ENCODE data around the gene KCNG4.
"Not testable (repeated sequence)": the region's sequence is repeated elsewhere in the genome, so short reads cannot be mapped to it uniquely, and the experiment has no call there.

Gene KCNG4

DNA sequence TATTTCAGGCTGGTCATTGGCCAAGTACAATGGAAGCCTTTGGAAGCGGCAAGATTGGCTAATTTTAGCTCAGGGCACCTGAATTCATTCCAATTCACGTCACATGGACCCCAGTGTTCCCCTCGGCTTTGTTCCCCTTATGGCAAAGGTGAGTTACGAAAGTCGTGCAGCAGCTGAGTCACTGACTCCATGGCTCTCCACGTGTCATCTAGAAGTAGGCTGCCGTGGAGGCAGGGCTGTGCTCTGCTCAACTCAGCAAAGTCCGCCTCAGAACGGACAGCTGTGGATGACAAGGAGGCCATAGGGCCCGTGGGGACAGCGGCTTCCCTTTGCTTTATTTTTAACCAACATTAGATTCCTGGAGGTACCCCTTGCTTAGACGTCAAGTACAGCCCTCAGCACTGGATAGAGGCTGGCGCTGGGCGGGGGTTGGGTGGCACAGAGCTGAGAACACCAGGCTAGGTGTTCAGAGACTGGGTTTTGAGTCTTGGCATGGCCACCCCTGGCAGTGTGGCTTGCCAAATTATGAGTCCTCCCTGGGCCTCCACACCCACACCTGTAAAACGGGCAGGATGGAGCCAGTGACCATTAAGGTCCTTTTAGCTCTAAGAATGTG lies 25.3 kb downstream of the KCNG4 start:
- in situ Hi-C loops (cut with MboI; ENCODE audit: low sequenced_read_pairs) = no loop called here

DNA sequence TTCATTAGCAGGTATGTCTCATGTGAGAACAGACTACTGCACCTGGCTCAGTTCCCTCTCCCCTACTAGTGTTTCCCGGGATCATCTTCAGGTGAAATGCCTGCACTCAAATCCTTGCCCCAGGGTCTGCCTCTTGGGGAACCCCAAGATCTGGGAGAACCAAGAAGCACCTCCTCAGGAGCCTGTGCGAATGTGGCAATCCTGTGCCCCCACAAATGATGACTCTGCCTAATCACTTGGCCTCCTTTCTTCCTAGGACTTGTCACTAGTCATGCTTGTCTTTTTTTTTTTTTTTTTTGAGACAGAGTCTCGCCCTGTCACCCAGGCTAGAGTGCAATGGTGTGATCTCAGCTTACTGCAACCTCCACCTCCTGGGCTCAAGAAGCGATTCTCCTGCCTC lies 27.2 kb downstream of the KCNG4 start:
- in situ Hi-C loops (cut with MboI; ENCODE audit: low sequenced_read_pairs) = no loop called here

DNA sequence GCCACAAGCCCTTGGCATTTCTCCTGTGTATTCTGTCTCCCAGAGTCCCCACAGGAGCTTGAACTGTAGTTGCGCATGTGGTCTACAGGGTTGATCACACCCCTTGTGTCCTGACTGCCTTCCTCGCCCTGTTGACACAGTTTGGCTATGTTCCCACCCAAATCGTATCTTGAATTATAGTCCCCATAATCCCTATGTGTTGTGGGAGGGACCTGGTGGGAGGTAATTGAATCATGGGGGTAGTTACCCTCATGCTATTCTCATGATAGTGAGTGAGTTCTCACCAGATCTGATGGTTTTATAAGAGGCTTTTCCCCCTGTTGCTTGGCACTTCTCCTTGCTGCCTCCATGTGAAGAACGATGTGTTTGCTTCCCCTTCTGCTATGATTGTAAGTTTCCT lies 27.7 kb downstream of the KCNG4 start:
- in situ Hi-C loops (cut with MboI; ENCODE audit: low sequenced_read_pairs) = no loop called here

DNA sequence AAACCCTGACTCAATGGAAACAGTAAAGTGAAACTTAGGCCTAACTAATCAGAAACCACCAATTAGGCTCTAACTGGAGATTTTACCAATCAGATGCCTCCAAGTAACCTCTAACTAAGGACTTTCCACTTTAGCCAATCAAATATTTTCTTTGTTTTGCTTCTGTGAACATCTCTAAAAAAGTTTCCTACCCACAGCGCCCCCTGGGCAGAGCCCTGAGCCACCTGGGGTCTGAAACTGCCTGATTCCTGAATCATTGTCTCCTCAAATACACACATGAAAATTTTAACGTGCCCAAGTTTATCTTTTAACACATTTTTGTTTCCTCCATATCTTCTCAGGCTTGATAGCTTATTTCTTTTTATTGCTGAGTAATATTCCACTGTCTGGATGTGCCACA lies 29.8 kb downstream of the KCNG4 start:
- in situ Hi-C loops (cut with MboI; ENCODE audit: low sequenced_read_pairs) = no loop called here

DNA sequence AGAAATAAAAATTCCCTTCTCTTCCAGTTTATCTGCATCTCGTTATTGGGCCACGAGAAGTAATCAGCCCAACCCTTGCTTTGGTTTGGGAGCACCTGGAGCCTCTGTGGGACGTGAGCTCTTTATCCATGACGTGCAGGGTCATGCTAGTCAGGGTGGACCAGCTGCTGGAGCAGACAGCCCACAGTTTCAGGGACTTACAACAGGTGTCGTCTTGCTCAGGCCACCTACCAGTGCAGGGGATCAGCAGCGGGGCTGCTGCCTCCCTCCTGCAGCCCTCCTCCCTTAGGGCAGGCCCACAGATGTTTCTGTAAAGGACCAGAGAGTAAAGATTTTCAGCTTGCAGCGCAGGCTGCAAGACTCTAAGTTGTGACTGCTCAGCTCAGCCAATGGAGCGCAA lies 31.9 kb downstream of the KCNG4 start:
- in situ Hi-C loops (cut with MboI; ENCODE audit: low sequenced_read_pairs) = no loop called here

DNA sequence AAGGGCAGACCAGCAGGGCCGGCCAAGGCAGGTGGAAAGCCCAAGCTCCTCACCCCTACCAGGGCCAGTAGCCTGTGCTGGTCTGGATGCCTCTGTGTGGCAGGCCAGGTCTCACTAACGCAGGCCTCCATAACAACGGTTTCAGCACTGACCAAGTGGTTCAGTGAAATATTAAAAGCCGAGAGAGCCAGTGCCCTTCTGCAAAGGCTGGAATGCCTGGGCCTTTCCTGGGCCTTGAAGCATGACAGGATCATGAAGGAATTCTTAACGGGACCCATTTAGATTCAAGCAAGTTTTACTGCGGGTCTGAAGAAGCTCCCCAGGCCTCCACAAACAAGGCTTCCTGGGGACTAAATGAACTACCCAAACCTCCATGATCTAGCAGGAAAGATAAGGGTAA lies 32.6 kb downstream of the KCNG4 start:
- in situ Hi-C loops (cut with MboI; ENCODE audit: low sequenced_read_pairs) = no loop called here

DNA sequence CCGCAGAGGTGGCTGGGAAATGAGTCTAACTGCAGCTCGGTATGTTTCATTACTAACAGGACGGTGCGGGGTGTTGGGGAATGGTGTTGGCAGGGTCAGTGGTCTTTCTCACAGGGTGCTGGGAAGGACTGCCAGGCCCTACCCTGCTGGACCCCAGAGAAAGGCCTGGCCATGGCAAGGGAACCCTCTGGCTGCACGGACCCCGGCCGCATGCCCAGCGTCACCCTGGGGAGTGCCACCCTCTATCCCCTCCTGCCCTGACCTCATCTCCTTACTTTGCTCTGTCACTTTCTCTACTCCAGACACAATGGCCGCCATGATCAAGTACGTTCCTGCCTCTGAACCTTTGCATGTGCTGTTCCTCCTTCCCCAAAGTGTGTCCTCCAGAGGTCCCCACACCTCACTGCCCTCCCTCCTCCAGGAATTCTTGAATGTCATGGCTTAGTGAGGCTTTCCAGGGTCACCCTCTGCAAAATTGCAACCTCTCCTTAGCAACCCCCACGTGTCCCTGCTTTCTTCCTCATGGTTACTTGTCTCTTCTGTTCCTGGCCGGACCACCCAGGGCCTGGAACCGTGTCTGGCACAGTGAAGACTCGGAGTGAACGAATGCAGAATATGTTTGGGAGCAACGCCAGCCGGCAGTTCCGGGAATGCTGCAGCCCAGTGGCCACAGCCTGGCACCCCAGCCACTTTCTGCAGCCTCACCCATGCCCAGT lies 33.7 kb downstream of the KCNG4 start:
- in situ Hi-C loops (cut with MboI; ENCODE audit: low sequenced_read_pairs) = no loop called here

DNA sequence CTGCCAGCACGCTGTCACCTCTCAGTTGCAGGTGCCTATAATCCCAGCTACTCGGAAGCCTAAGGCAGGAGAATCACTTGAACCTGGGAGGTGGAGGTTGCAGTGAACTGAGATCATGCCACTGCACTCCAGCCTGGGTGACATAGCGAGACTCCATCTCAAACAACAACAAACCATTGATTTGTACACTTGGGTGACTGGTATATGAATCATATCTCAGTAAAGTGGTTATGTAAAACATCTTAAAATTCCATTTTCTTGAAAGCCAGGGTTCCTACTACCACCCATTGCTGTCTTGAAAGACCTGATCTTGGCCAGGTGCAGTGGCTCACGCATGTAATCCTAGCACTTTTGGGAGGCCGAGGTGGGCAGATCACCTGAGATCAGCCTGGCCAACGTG lies 34.7 kb downstream of the KCNG4 start:
- in situ Hi-C loops (cut with MboI; ENCODE audit: low sequenced_read_pairs) = not testable (repeated sequence)

DNA sequence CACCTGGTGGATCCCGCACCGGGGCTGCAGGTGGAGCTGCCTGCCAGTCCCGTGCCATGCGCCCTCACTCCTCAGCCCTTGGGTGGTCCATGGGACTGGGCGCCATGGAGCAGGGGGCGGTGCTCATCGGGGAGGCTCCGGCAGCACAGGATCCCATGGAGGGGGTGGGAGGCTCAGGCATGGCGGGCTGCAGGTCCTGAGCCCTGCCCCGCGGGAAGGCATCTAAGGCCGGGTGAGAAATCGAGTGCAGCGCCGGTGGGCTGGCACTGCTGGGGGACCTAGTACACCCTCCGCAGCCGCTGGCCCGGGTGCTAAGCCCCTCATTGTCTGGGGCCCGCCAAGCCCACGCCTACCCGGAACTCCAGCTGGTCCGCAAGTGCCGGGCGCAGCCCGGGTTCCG lies 35.3 kb downstream of the KCNG4 start:
- in situ Hi-C loops (cut with MboI; ENCODE audit: low sequenced_read_pairs) = not testable (repeated sequence)

DNA sequence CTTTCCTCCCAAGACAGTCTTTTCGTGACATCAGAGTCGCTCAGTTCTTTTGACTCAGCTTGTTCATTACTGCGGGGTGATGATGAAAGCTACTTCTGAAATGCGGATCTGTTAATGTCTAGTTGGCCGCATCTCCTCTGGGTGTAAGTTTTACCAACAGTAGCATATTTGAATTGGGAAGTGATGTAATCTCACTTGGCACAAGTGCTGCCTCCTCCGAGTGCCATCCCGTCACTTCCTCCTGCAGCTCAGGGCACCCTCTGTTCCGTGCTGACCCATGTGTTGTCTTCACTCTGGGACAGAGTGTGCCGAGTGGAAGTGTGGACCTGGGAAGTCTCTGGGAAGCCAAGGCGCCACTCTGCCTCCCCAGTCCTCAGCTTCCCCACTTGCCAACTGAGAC lies 40.0 kb downstream of the KCNG4 start:
- in situ Hi-C loops (cut with MboI; ENCODE audit: low sequenced_read_pairs) = loop anchor here (25.0 kb wide), 1 partner anchor 238 kb away; the partner anchor contains the start of genes NECAB2 and OSGIN1

DNA sequence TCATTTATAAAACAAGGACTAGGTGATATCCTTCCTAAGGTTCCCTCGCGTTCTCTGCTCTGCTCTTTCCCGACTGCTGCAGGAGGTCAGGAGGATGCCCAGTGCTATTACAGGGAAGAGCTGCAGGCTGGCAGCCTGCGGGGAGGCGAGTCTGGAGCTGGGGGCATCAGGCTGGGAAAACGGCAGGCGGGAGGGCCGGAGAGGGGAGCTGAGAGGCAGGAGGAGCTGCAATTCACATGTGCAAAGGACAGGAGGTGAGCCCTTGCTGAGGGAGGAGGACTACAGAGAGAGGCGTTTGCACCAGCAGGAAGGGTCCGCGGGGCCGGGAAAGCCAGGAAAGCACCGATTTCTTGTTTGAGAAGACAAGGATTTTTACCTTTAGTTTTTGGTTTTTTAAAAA lies 40.7 kb downstream of the KCNG4 start:
- in situ Hi-C loops (cut with MboI; ENCODE audit: low sequenced_read_pairs) = loop anchor here (25.0 kb wide), 1 partner anchor 237 kb away; the partner anchor contains the start of genes NECAB2 and OSGIN1

DNA sequence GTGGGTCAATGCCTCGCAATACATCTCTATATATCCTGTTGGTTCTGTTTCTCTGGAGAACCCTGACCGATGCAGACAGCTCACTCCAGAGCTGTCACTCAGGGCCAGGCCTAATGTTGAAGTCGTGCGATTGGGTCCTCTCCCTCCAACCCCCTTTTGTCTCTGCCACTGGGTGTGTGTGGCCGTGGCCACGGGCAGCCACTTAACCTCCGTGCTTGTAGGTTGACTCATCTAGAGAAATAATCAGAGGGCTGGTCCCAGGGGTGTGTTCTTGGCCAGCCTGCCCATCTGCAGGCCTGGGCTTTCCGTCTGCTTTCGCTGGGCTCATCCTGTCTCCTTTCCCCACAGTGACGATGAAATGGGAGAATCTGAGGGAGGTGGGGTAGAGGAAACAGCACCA lies 41.4 kb downstream of the KCNG4 start:
- in situ Hi-C loops (cut with MboI; ENCODE audit: low sequenced_read_pairs) = loop anchor here (25.0 kb wide), 1 partner anchor 236 kb away; the partner anchor contains the start of genes NECAB2 and OSGIN1

DNA sequence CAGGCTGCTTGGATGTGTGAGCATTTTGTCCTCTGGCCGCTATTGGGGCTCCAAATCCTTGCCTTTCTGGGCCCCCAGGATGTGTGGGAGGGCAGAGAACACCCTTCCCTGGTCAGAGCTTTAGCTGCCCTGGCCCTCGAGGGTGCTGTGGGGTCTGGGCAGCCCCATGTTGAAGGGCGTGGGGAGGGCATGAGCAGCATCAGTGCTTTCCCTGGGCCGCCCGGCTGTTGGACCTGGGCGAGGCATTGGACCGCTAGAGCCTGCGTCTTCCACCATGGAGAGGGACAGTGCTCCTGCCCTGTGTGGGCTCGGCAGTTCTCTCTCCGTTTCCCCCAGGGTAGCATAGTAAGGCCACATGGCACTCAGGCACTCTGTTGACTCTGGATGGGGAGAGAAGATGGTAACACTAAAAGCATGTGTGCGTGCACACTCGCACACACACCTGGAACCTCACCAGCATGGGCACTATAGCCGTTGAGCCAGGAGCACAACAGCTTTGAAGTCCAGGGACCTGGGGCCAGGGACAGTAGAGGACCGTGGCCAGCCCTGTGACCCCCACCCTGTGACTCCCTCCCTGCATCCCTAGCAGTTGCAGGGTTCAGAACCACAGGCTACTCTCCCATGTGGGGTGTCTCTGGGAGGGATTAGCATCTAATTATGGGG lies 42.2 kb downstream of the KCNG4 start:
- in situ Hi-C loops (cut with MboI; ENCODE audit: low sequenced_read_pairs) = loop anchor here (25.0 kb wide), 1 partner anchor 235 kb away; the partner anchor contains the start of genes NECAB2 and OSGIN1

DNA sequence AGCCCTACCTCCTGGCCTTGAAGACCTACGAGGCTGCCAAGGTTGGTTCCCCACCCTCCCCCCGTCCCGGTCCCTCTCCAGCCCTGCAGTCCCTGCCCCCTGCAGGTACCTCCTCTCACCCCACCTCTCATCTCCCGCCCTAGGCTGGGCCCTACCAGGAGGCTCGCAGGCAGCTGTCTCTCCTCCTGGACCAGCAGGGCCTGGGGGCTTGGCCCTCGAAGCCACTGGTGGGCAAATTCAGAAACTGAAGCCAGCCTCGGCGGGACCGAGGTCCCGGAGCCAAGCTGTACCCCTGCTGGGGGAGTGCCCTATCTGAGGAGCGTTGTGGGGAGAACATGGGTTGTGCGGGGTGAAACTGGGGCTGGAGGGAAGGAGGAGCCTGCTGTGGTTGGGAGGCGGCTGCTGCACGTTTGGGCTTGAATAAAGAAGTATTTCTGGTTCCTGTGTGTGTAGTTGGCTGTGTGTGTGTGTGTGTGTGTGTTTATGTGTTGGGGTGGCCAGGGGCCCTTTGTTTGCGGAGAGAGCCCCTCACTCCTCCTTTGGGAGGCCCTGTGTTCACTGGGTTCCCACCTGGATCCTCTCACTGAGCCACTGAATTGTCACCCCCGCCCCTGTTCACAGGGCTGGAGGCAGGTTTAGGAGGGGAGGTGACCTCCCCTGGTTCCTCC lies 43.0 kb downstream of the KCNG4 start:
- in situ Hi-C loops (cut with MboI; ENCODE audit: low sequenced_read_pairs) = loop anchor here (25.0 kb wide), 1 partner anchor 235 kb away; the partner anchor contains the start of genes NECAB2 and OSGIN1

DNA sequence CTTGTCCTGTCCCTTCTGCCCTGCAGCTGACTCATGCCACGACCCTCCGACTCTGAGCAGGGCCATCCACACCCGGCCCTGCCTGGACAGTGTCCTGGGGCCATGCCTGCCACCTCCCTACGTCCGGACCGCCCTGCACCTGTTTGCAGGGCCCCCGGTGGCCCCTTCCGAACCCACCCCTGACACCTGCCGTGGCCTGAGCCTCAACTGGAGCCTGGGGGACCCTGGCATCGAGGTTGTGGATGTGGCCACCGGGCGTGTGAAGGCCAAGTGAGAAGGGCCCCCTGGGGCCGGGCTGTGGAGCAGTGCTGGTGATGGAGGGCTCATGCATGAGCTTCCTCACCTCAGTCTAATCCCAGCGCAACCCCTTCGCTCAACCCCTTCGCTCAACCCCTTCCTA lies 43.7 kb downstream of the KCNG4 start:
- in situ Hi-C loops (cut with MboI; ENCODE audit: low sequenced_read_pairs) = loop anchor here (25.0 kb wide), 1 partner anchor 234 kb away; the partner anchor contains the start of genes NECAB2 and OSGIN1

DNA sequence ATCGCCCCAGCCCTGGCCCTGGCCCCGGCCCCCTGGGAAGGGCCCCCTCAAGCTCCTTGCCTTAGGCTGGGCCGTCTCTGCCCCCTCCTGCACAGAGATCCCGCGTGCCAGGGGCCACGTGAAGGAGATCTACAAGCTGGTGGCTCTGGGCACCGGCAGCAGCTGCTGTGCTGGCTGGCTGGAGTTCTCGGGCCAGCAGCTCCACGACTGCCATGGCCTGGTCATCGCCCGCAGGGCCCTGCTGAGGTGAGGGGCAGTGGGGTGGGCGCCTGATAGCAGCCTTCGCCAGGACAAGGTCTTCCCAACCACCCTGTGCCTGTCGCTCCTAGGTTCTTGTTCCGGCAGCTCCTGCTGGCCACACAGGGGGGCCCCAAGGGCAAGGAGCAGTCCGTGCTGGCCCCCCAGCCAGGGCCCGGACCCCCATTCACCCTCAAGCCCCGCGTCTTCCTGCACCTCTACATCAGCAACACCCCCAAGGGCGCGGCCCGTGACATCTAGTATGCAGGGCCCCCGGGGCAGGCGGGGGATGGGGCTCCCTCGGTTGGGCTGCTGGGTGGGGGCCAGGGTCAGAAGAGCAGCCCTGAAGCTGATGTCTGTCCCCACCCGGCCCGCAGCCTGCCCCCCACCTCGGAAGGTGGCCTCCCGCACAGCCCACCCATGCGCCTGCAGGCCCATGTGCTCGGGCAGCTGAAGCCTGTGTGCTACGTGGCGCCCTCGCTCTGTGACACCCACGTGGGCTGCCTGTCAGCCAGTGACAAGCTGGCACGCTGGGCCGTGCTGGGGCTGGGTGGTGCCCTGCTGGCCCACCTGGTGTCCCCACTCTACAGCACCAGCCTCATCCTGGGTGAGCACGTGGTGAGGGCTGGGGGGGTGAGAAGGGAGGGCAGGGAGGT lies 44.4 kb downstream of the KCNG4 start:
- in situ Hi-C loops (cut with MboI; ENCODE audit: low sequenced_read_pairs) = loop anchor here (25.0 kb wide), 1 partner anchor 233 kb away; the partner anchor contains the start of genes NECAB2 and OSGIN1

DNA sequence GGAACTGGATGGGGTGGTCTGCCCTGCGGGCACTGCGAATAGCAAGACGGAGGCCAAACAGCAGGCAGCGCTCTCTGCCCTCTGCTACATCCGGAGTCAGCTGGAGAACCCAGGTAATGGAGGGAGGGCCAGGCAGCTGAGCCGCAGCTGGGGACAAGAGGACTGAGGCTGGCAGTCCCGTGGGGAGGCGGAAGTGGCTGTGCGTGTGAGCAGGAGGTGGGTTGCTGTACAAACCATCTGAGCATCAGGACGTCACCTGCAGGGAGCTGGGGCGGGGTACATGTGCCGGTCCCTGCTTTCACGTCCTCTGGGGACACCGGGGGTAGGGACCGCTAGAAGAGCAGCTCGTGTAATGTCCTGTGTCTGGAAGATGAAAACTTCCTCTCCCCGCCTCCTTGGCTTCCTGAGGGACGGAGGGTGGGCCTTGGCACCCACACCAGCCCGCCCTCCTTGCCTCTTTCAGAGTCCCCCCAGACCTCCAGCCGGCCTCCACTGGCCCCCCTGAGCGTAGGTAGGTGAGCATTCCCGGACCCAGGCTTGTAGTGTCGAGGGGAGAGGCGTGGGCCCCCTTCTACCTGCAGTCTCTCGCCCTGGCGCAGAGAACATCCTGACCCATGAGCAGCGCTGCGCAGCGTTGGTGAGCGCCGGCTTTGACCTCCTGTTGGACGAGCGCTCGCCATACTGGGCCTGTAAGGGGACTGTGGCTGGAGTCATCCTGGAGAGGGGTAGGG lies 45.2 kb downstream of the KCNG4 start:
- in situ Hi-C loops (cut with MboI; ENCODE audit: low sequenced_read_pairs) = loop anchor here (25.0 kb wide), 1 partner anchor 232 kb away; the partner anchor contains the start of genes NECAB2 and OSGIN1

DNA sequence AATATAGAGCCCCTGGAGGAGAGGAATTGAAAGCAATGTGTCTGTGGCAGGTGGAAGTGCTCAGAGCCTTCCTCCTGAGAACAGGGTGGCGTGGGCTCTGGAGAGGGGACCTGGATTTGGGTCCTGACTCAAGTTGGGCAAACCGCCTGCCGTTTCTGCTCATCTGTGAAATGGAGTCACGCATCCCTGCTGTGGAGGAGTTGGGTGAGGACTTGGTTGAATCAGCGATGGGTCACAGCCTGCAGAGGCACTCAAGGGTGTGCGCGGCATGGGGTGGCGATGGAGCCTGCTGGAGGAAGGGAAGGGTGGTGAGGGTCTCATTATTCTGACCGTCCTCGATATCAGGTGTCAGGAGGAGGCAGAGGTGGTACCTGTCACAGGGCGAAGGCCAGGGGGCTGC lies 45.8 kb downstream of the KCNG4 start:
- in situ Hi-C loops (cut with MboI; ENCODE audit: low sequenced_read_pairs) = loop anchor here (25.0 kb wide), 1 partner anchor 232 kb away; the partner anchor contains the start of genes NECAB2 and OSGIN1

DNA sequence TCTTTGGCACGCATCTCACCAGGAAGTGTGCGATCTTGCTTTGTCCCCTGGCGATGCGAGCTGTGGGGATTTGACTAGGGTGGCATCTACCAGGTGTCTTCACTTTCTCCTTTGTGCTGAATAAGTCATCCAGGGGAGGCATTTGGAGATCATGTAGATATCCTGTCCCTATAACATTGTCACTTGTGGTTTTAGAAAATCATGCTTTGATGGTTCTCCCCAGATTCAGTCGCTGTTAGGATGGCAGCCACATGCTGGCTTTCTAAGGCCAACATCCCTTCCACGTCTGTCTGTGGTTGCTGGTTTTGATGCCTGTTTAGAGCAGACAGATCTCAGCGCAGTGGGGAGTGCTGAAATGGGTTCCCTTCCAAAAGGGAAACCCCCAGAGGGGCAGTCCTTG lies 46.3 kb downstream of the KCNG4 start:
- in situ Hi-C loops (cut with MboI; ENCODE audit: low sequenced_read_pairs) = loop anchor here (25.0 kb wide), 1 partner anchor 231 kb away; the partner anchor contains the start of genes NECAB2 and OSGIN1

Data from HL-60/S4 treated with retinoic acid at 250 ng/mL for 4 days and 3 days (cell line).